Immature natural killer cell (primary cell): Measurements from ENCODE around the gene TSEN34. TPM values are rescaled to one million over a fixed set of nuclear protein-coding genes. Genes with fewer than 3 reads are reported as not detected.
A peak's percentile ranks its signal among the peaks of the same experiment; 100 is the strongest.

Source experiments
- DNase-seq, 3 donors: peaks; one replicate each; pipeline ENCODE4 v3.0.0; 2022; ENCODE audit warnings: mixed read lengths in 1 of 3
- H3K27ac Mint-ChIP-seq, 6 donors: one replicate each; pipeline ENCODE4 v1.8.0; 2020; ENCODE audit warnings: mixed read lengths in 6 of 6, mild to moderate bottlenecking in 5 of 6, inconsistent platforms in 4 of 6, moderate library complexity in 3 of 6
- H3K27me3 Mint-ChIP-seq, 3 donors: one replicate each; pipeline ENCODE4 v1.8.0; 2020 to 2021; ENCODE audit warnings: low read depth in 3 of 3, mild to moderate bottlenecking in 3 of 3, mixed read lengths in 3 of 3, moderate library complexity in 3 of 3, inconsistent platforms in 1 of 3
- H3K36me3 Mint-ChIP-seq, 3 donors: one replicate each; pipeline ENCODE4 v1.8.0; 2020; ENCODE audit warnings: mixed read lengths in 3 of 3, inconsistent platforms in 2 of 3, mild to moderate bottlenecking in 2 of 3
- H3K4me1 Mint-ChIP-seq, 2 donors: one replicate each; pipeline ENCODE4 v1.8.0; 2020; ENCODE audit warnings: inconsistent platforms in 2 of 2, mild to moderate bottlenecking in 2 of 2, mixed read lengths in 2 of 2, moderate library complexity in 1 of 2
- H3K4me3 Mint-ChIP-seq, 5 donors: one replicate each; pipeline ENCODE4 v1.8.0; 2020; ENCODE audit warnings: mild to moderate bottlenecking in 5 of 5, mixed read lengths in 5 of 5, inconsistent platforms in 3 of 5, moderate library complexity in 3 of 5
- H3K9me3 Mint-ChIP-seq, 6 donors: one replicate each; pipeline ENCODE4 v1.8.0; 2020; ENCODE audit warnings: mild to moderate bottlenecking in 6 of 6, mixed read lengths in 6 of 6, inconsistent platforms in 4 of 6, moderate library complexity in 3 of 6
- polyA plus RNA-seq, 3 donors: library from polyadenylated mRNA; unstranded; fragments of 300-500 nt; fragmentation: Illumina TruSeq; gene quantifications; one replicate each; pipeline ENCODE4 v1.2.3, GENCODE V29; 2021

Gene TSEN34
- polyA plus RNA-seq, 3 donors from 2014 or later = 26.6 to 36.4 (median 34.0) TPM

- Mint-ChIP-seq H3K4me1 (peaks cover 26 to 27% of the 10 kb centered on the region in 2 donors), H3K36me3 (peaks cover 4 to 28% (median 14%) of the 10 kb centered on the region in 3 donors), H3K4me3 (no peak overlapping the region), H3K27me3 (peaks cover 6 to 10% (median 6%) of the 10 kb centered on the region in 3 donors), H3K9me3 (no peaks in the 10 kb centered on the region), H3K27ac (peak overlapping the region in 2 of 6 donors; percentile 30 to 55)
- no peak for DNase-seq
Measured at GRCh38 chr19:54154603-54155345, 36.3 kb upstream of the TSEN34 start.

GRCh38 chr19:54155694-54156093, 35.4 kb upstream of the TSEN34 start:
- H3K27ac Mint-ChIP-seq = no peak overlapping the region
- no peak overlapping the region for H3K4me3 Mint-ChIP-seq
- H3K36me3 Mint-ChIP-seq = peaks cover 4 to 28% (median 14%) of the 10 kb centered on the region in 3 donors
- peaks cover 9 to 13% (median 11%) of the 10 kb centered on the region in 3 donors for H3K27me3 Mint-ChIP-seq
- H3K4me1 Mint-ChIP-seq = peaks cover 35 to 37% of the 10 kb centered on the region in 2 donors
- no peak for DNase-seq
- no peaks in the 10 kb centered on the region for H3K9me3 Mint-ChIP-seq

DNA sequence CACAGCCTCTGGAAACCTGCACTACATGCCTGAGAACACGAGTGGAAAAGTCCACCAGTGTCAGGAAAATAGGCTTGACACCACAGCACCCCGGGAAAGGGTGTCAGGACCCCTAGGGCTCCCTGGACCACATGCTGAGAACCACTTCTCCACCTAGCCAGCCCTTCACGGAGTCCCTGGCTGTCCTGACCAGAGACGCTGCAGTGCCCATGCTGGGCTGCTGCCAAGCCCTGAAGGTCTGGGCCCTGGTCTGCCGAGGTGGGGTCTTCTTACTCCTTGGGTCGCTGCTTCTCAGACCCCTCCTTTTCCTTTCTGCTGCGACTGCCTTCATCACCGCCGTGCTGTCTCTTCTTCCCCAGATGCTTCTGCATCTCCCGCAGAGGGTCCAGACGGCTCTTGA, 34.6 kb upstream of the TSEN34 start:
- peak overlapping the region in 1 of 6 donors; percentile 17 for H3K27ac Mint-ChIP-seq
- H3K36me3 Mint-ChIP-seq = peaks cover 4 to 28% (median 14%) of the 10 kb centered on the region in 3 donors
- no peak for DNase-seq
- H3K27me3 Mint-ChIP-seq = peaks cover 11 to 13% (median 11%) of the 10 kb centered on the region in 3 donors
- H3K4me1 Mint-ChIP-seq = peaks cover 38 to 41% of the 10 kb centered on the region in 2 donors
- no peak overlapping the region for H3K4me3 Mint-ChIP-seq
- no peaks in the 10 kb centered on the region for H3K9me3 Mint-ChIP-seq

GRCh38 chr19:54156953-54157352, 34.2 kb upstream of the TSEN34 start:
- peaks cover 4 to 25% (median 14%) of the 10 kb centered on the region in 3 donors for H3K36me3 Mint-ChIP-seq
- peak overlapping the region; percentile 31 to 62 (median 60) for H3K4me3 Mint-ChIP-seq
- DNase-seq = no peak
- no peaks in the 10 kb centered on the region for H3K9me3 Mint-ChIP-seq
- peak overlapping the region in 4 of 6 donors; percentile 14 to 87 (median 56) for H3K27ac Mint-ChIP-seq
- H3K27me3 Mint-ChIP-seq = peaks cover 11 to 13% (median 11%) of the 10 kb centered on the region in 3 donors
- H3K4me1 Mint-ChIP-seq = peaks cover 42 to 44% of the 10 kb centered on the region in 2 donors

DNA sequence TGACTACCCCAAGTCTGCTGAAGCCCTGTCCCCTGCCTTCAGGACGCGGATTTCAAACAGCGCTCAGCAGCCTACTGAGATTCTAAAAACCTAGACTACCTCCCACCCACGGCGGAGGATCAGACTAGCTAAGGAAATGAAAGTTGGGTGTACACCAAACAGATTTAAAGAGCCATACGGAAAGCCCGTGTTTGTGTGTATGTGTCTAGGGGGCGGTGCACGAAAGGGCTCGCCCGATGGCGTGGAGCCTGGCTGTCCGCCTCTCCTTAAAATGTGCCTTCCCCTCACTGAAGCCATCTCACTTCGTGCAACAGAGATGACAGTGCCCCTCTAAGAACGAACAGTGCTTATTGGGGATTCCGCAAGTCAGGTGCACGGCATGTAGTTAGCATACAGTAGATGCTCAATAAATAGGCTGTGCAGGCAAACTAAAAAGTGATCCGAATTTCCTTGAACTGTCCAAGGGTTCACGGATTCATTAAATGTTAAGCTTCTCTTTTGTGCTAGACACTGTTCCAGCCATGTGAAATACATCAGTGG, 32.2 kb upstream of the TSEN34 start:
- DNase-seq = no peak
- H3K27me3 Mint-ChIP-seq = peaks cover 9 to 15% (median 9%) of the 10 kb centered on the region in 3 donors
- peak overlapping the region; percentile 95 to 100 (median 99) for H3K4me3 Mint-ChIP-seq
- peak overlapping the region; percentile 97 to 100 (median 99) for H3K27ac Mint-ChIP-seq
- peaks cover 4 to 20% (median 14%) of the 10 kb centered on the region in 3 donors for H3K36me3 Mint-ChIP-seq
- peaks cover 54 to 61% of the 10 kb centered on the region in 2 donors for H3K4me1 Mint-ChIP-seq
- no peaks in the 10 kb centered on the region for H3K9me3 Mint-ChIP-seq

GRCh38 chr19:54159352-54160181, 31.5 kb upstream of the TSEN34 start, which contains the start of gene LENG1:
Gene LENG1, minus strand, starts transcription at chr19:54159721. Its CDS starts 26 bp downstream, at chr19:54159695.
- H3K4me1 Mint-ChIP-seq = peaks cover 60 to 62% of the 10 kb centered on the region in 2 donors
- peaks cover 4 to 15% (median 10%) of the 10 kb centered on the region in 3 donors for H3K36me3 Mint-ChIP-seq
- no peaks in the 10 kb centered on the region for H3K9me3 Mint-ChIP-seq
- H3K27ac Mint-ChIP-seq = peak within 1 kb of the TSS; percentile 97 to 100 (median 99)
- peak; percentile 99 for DNase-seq
- H3K4me3 Mint-ChIP-seq = peak within 1 kb of the TSS; percentile 95 to 100 (median 99)
- H3K27me3 Mint-ChIP-seq = peaks cover 9 to 15% (median 9%) of the 10 kb centered on the region in 3 donors

DNA sequence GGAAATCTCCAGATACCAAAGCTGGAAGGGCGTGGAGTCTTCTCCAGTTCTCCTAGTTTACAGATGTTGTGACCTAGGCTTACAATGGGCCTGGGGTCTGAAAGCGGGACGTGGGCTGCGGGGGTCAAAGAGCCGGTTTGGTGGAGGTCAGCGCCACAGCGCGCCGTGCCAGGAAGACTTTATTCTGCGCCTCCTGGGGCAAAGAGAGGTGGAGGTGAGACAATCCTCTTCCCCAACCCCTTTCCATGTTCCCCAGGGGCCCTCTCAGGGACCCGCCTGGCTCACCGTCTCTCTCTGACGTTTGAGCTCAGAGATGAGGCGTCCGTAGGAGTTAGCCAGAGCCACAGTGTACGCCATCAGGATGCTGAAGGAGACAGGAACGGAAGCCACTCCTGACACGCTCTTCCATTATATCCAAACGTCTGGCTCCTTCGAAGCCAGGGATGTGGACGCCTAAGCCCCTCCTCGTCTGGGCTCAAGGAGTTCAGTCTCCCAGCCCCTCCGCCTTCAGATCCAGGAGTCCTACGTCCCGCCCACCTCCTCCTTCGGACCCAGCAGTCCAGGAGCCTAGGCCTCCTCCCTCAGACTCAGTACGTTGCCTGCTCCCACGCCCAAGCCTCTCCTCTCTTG, 30.8 kb upstream of the TSEN34 start:
- H3K9me3 Mint-ChIP-seq = no peaks in the 10 kb centered on the region
- peaks cover 63 to 68% of the 10 kb centered on the region in 2 donors for H3K4me1 Mint-ChIP-seq
- no peak for DNase-seq
- peak overlapping the region; percentile 97 to 100 (median 99) for H3K27ac Mint-ChIP-seq
- H3K27me3 Mint-ChIP-seq = peaks cover 9 to 15% (median 9%) of the 10 kb centered on the region in 3 donors
- peaks cover 4 to 10% (median 5%) of the 10 kb centered on the region in 3 donors for H3K36me3 Mint-ChIP-seq
- H3K4me3 Mint-ChIP-seq = peak overlapping the region; percentile 95 to 100 (median 99)

- peak overlapping the region; percentile 95 to 100 (median 99) for H3K4me3 Mint-ChIP-seq
- no peak for DNase-seq
- no peaks in the 10 kb centered on the region for H3K9me3 Mint-ChIP-seq
- peaks cover 4 to 9% (median 5%) of the 10 kb centered on the region in 3 donors for H3K36me3 Mint-ChIP-seq
- H3K27me3 Mint-ChIP-seq = peaks cover 9 to 15% (median 11%) of the 10 kb centered on the region in 3 donors
- peaks cover 63 to 72% of the 10 kb centered on the region in 2 donors for H3K4me1 Mint-ChIP-seq
- H3K27ac Mint-ChIP-seq = peak overlapping the region; percentile 45 to 100 (median 98)
Measured at GRCh38 chr19:54160854-54161253, 30.3 kb upstream of the TSEN34 start.

DNA sequence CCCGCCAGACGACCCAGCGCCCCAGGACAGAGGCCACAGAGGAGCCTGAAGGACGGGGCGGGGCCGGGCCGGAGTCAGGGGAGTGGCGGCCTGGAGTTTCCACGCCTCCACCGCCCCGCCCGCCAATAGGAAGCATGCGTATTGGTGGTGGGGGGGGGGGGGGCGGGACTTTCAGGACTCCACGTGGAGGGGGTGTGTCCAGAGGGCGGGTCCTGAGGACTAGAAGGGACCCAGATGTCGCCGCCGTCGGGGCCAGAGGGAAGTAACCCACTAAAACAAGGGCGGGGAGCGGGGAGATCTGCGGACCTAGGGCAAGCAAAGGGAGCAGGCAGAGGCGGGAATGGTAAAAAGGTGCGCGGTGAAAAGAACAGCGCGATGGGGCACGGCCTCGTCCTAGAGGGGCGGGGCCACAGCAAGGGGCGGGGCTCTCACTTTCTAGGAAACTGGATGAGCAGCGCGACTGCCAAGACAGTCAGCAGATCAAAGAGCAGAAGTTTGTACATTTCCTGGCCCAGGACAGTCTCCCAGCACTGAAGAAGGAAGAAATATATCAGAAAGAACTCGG, 28.8 kb upstream of the TSEN34 start:
- peak overlapping the region; percentile 87 to 95 (median 89) for H3K4me3 Mint-ChIP-seq
- peaks cover 60 to 65% of the 10 kb centered on the region in 2 donors for H3K4me1 Mint-ChIP-seq
- peaks cover 9 to 15% (median 11%) of the 10 kb centered on the region in 3 donors for H3K27me3 Mint-ChIP-seq
- no peaks in the 10 kb centered on the region for H3K9me3 Mint-ChIP-seq
- peak; percentile 78 to 80 (median 78) for DNase-seq
- peak overlapping the region in 5 of 6 donors; percentile 70 to 85 (median 78) for H3K27ac Mint-ChIP-seq
- H3K36me3 Mint-ChIP-seq = no peaks in the 10 kb centered on the region

DNA sequence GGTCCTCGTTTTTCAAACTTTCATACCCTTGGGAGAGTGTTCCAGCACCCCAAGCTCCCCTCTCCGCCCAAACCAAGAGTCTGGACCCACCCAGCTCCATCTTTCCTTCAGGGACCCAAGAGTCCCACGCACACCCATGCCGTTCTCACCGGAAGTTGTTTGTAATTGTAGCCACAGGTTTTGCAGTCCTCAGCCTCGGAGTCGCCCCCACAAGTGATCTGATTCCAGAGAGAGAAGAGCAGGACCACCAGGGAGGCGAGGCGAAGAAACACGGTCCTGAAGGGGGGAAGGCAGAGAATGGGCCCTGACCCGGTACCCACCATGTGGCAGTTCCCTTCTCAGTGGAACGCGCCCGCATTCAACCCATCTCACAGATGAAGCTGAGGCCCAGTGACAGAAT, 28.2 kb upstream of the TSEN34 start:
- Mint-ChIP-seq H3K27ac (peak overlapping the region in 5 of 6 donors; percentile 45 to 88 (median 75)), H3K4me3 (peak overlapping the region; percentile 87 to 95 (median 89)), H3K27me3 (peaks cover 9 to 15% (median 11%) of the 10 kb centered on the region in 3 donors), H3K36me3 (no peaks in the 10 kb centered on the region), H3K9me3 (no peaks in the 10 kb centered on the region), H3K4me1 (peaks cover 60 to 65% of the 10 kb centered on the region in 2 donors)
- no peak for DNase-seq

DNA sequence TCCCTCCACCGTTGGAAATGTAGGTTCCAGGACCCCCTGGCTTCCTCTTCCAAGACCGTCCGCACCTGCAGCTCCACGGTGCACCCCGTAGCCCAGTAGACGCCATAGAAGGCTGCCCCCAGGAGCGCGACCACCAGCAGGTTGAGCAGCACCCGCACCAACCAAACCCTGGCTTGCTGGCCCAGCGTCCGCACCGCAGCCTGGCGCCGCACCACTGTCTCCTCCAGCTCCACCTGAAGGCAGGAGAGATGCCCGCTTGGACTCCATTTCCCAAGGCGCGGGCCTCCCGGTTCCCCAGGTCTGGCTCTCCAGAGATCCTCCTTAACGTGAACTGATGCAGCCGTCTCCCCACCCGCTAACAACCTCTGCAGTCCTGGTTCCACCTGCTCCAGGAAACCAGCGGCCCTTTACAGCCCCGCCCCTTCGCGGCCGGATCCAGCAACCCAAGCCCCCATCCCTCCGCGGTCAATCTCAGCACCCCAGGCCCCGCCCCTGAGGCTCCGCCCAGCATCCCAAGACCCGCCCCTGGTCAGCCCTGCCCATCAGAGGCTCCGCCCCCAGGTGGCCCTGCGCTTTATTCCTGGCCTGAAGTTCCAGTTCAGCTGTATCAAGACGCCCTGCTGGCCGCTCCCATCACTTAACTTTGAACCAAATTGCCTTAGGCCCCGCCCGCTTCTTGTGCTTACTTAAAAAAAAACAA, 26.6 kb upstream of the TSEN34 start:
- H3K4me1 Mint-ChIP-seq = peaks cover 49% of the 10 kb centered on the region in 2 donors
- H3K27me3 Mint-ChIP-seq = peaks cover 8 to 13% (median 9%) of the 10 kb centered on the region in 3 donors
- peak overlapping the region; percentile 34 to 89 (median 78) for H3K27ac Mint-ChIP-seq
- DNase-seq = peak; percentile 68 to 88 (median 84)
- H3K4me3 Mint-ChIP-seq = peak overlapping the region; percentile 71 to 93 (median 91)
- H3K36me3 Mint-ChIP-seq = no peaks in the 10 kb centered on the region
- no peaks in the 10 kb centered on the region for H3K9me3 Mint-ChIP-seq

GRCh38 chr19:54165222-54165621, 25.9 kb upstream of the TSEN34 start:
- H3K4me1 Mint-ChIP-seq = peaks cover 42% of the 10 kb centered on the region in 2 donors
- no peaks in the 10 kb centered on the region for H3K36me3 Mint-ChIP-seq
- H3K27ac Mint-ChIP-seq = peak overlapping the region in 4 of 6 donors; percentile 26 to 51 (median 33)
- no peaks in the 10 kb centered on the region for H3K9me3 Mint-ChIP-seq
- H3K27me3 Mint-ChIP-seq = peaks cover 1 to 7% (median 3%) of the 10 kb centered on the region in 3 donors
- DNase-seq = no peak
- peak overlapping the region in 2 of 5 donors; percentile 89 to 91 for H3K4me3 Mint-ChIP-seq
